K562 (cell line): ENCODE results near the gene TUBA4B. TPM values are rescaled to one million over a fixed set of nuclear protein-coding genes. Genes with fewer than 3 reads are reported as not detected.

Experiments
- ATAC-seq: fragments of 200-7000 bp; cut with Tn5 transposase; 3 replicates; pipeline ENCODE4 v1.9.1; 2020; ENCODE audit warnings: moderate library complexity
- BruUV-seq: library from RNA; stranded (reverse); fragments of 400-500 nt; replicated peaks from 2 replicates; lab custom pipeline; 2021; lab: Mats Ljungman, UMichigan
- CTCF ChIA-PET: fragments of 300-600 bp; formaldehyde crosslinking; extraction: SDS; loops from one replicate; lab custom pipeline; 2021; ENCODE audit warnings: low intra/inter-chr PET ratio; lab: Yijun Ruan, JAX
- POLR2A ChIA-PET: fragments of 300-600, 350-650 bp; sonication (Branson Sonifier 250); formaldehyde crosslinking; extraction: SDS; loops from one replicate; lab custom pipeline; 2021; ENCODE audit warnings: antibody characterized with exemption, inconsistent platforms; lab: Yijun Ruan, JAX
- DNase-seq, 4 experiments: peaks; one replicate each; pipeline versions ENCODE4 v3.0.0 to v3.0.0-alpha.2; 2011 to 2018; ENCODE audit warnings: low spot score in 3 of 4, mixed read lengths in 3 of 4; ENCODE audit errors: extremely low read depth in 1 of 4
- FAIRE-seq: peaks from 2 replicates; lab custom pipeline; 2011; peaks lifted over from hg19 to GRCh38; lab: Jason Lieb, UNC
- H2AFZ ChIP-seq: 2 replicates; pipeline ENCODE4 v1.6.0; 2011; ENCODE audit warnings: low read depth, low read length, control low read depth, inconsistent platforms
- H3K27ac ChIP-seq: fragments of 200-600 bp; 3 replicates; pipeline ENCODE4 v1.8.0; 2011; ENCODE audit warnings: low read depth, mild to moderate bottlenecking, control low read depth, inconsistent platforms, low read length, moderate library complexity, mixed read lengths; ENCODE audit errors: extremely low read depth
- H3K27me3 ChIP-seq, 2 experiments: fragments of 300-600 bp in 1 of 2; 2 replicates in 1 of 2; 3 replicates in 1 of 2; pipeline versions ENCODE4 v1.6.0 to v1.8.0; 2011; ENCODE audit warnings: inconsistent platforms in 2 of 2, low read length in 2 of 2, mild to moderate bottlenecking in 1 of 2, mixed read lengths in 1 of 2, moderate library complexity in 1 of 2; ENCODE audit not compliant: control insufficient read depth in 2 of 2, insufficient read depth in 2 of 2
- H3K36me3 ChIP-seq: fragments of 300-600 bp; 3 replicates; pipeline ENCODE4 v1.8.0; 2011; ENCODE audit warnings: mild to moderate bottlenecking, low read length, inconsistent platforms; ENCODE audit not compliant: control insufficient read depth, insufficient read depth
- H3K4me1 ChIP-seq, 2 experiments: fragments of 200-600 bp in 1 of 2; replicated peaks in 1 of 2; 2 replicates in 1 of 2; 3 replicates in 1 of 2; pipeline versions ENCODE4 v1.5.1 to v1.8.0; 2011; ENCODE audit warnings: inconsistent platforms in 2 of 2, low read length in 2 of 2, mild to moderate bottlenecking in 1 of 2, mixed read lengths in 1 of 2, moderate library complexity in 1 of 2; ENCODE audit not compliant: control insufficient read depth in 2 of 2, insufficient read depth in 2 of 2
- H3K4me2 ChIP-seq: 2 replicates; pipeline ENCODE4 v1.6.1; 2011; ENCODE audit warnings: low read length, control low read depth, inconsistent platforms, mixed read lengths; ENCODE audit not compliant: insufficient read depth
- H3K4me3 ChIP-seq: fragments of 200-600 bp; sonication (generic), shearing (Covaris generic); 2 replicates; pipeline ENCODE4 v1.5.1; 2016; ENCODE audit warnings: control low read depth, inconsistent platforms
- H3K79me2 ChIP-seq: fragments of 200-600 bp; 3 replicates; pipeline ENCODE4 v1.8.0; 2011; ENCODE audit warnings: low read length, inconsistent platforms; ENCODE audit not compliant: control insufficient read depth, insufficient read depth
- H3K9ac ChIP-seq, 2 experiments: 2 replicates each; pipeline versions ENCODE4 v1.6.0 to v1.6.1; 2011; ENCODE audit warnings: low read depth in 2 of 2, low read length in 2 of 2, control low read depth in 1 of 2, inconsistent platforms in 1 of 2, mild to moderate bottlenecking in 1 of 2, mixed read lengths in 1 of 2; ENCODE audit not compliant: insufficient read depth in 1 of 2
- H3K9me1 ChIP-seq: one replicate; pipeline ENCODE4 v1.6.0; 2011; ENCODE audit warnings: inconsistent platforms, mild to moderate bottlenecking, low read length, moderate library complexity; ENCODE audit not compliant: control insufficient read depth, insufficient read depth
- H3K9me3 ChIP-seq: replicated peaks from 2 replicates; pipeline ENCODE4 v1.5.1; 2011; ENCODE audit warnings: low read depth, low read length, inconsistent platforms; ENCODE audit not compliant: control insufficient read depth, insufficient read depth
- H4K20me1 ChIP-seq: replicated peaks from 2 replicates; pipeline ENCODE4 v1.6.1; 2011; ENCODE audit warnings: low read length, inconsistent platforms, mixed read lengths; ENCODE audit not compliant: control insufficient read depth, insufficient read depth
- CBFA2T2 ChIP-seq: fragments of 450-650 bp; conservative IDR thresholded peaks from 2 replicates; pipeline ENCODE4 v1.6.1; 2017; ENCODE audit warnings: mild to moderate bottlenecking
- CBFB ChIP-seq: sonication (generic); formaldehyde crosslinking; IDR thresholded peaks from 2 replicates; pipeline ENCODE4 v1.4.0; 2020; ENCODE audit warnings: mild to moderate bottlenecking, missing genetic modification reagents
- CTBP1 ChIP-seq: fragments of 450-650 bp; IDR thresholded peaks from 2 replicates; pipeline ENCODE4 v1.6.1; 2016; ENCODE audit warnings: borderline replicate concordance
- HDAC2 ChIP-seq: fragments of 450-650 bp; IDR thresholded peaks from 2 replicates; pipeline ENCODE4 v1.6.1; 2016; ENCODE audit warnings: mild to moderate bottlenecking
- HMGXB4 ChIP-seq: sonication (generic); formaldehyde crosslinking; IDR thresholded peaks from 2 replicates; pipeline ENCODE4 v1.8.1; 2023; ENCODE audit warnings: mild to moderate bottlenecking, missing genetic modification reagents
- HNRNPH1 ChIP-seq: fragments of 200-400 bp; formaldehyde crosslinking; optimal IDR thresholded peaks from 2 replicates; pipeline ENCODE3; 2017; ENCODE audit warnings: low read depth, mild to moderate bottlenecking, low read length, moderate library complexity
- MEF2A ChIP-seq: IDR thresholded peaks from 2 replicates; pipeline ENCODE4 v1.6.1; 2011; ENCODE audit warnings: low read depth, mild to moderate bottlenecking, low read length, moderate library complexity; ENCODE audit not compliant: control insufficient read depth
- PHF20 ChIP-seq: fragments of 450-650 bp; IDR thresholded peaks from 2 replicates; pipeline ENCODE4 v1.6.1; 2018; ENCODE audit not compliant: partially characterized antibody
- PYGO2 ChIP-seq: fragments of 450-650 bp; IDR thresholded peaks from 2 replicates; pipeline ENCODE4 v1.6.1; 2016; ENCODE audit warnings: mild to moderate bottlenecking, missing genetic modification characterization, moderate library complexity, missing compliant biosample characterization
- SMAD1 ChIP-seq: fragments of 150-350 bp; IDR thresholded peaks from 2 replicates; pipeline ENCODE4 v1.6.1; 2014; ENCODE audit warnings: low read length, low read depth; ENCODE audit not compliant: partially characterized antibody
- SMC3 ChIP-seq: conservative IDR thresholded peaks from 2 replicates; pipeline ENCODE4 v1.6.1; 2011; ENCODE audit warnings: low read depth, low read length, improper control_type of control experiment; ENCODE audit not compliant: insufficient read depth
- U2AF1 ChIP-seq: fragments of 200-400 bp; formaldehyde crosslinking; optimal IDR thresholded peaks from 2 replicates; pipeline ENCODE3; 2017; ENCODE audit warnings: mild to moderate bottlenecking, low read depth, low read length, moderate library complexity
- USF1 ChIP-seq: sonication (generic); formaldehyde crosslinking; IDR thresholded peaks from 2 replicates; pipeline ENCODE4 v1.9.0; 2022; ENCODE audit warnings: mild to moderate bottlenecking, missing genetic modification reagents
- ZBTB33 ChIP-seq: sonication (generic); formaldehyde crosslinking; IDR thresholded peaks from 2 replicates; pipeline ENCODE4 v1.8.1; 2023; ENCODE audit warnings: mild to moderate bottlenecking, missing genetic modification reagents
- ZNF239 ChIP-seq: fragments of 250-450 bp; sonication (Bioruptor Pico); IDR thresholded peaks from 2 replicates; pipeline ENCODE4 v1.4.0; 2020; ENCODE audit warnings: mild to moderate bottlenecking
- WGBS: fragments of 100-300 bp; shearing (Covaris generic); methylation state at CpG from one replicate; pipeline ENCODE4 v1.1.6; 2016; ENCODE audit warnings: low coverage, mixed read lengths; ENCODE audit not compliant: insufficient coverage; ENCODE audit errors: missing lambda C conversion rate; 5-methylcytosine and 5-hydroxymethylcytosine counted together
- in situ Hi-C: fragments of 300-500 bp; cut with MboI; formaldehyde crosslinking; loops from 4 replicates; pipeline ENCODE4 v1.15.0; 2018; ENCODE audit warnings: inconsistent platforms, mixed read lengths
- intact Hi-C: fragments of 100-400 bp; cut with micrococcal nuclease; formaldehyde crosslinking; loops from 2 replicates; pipeline ENCODE4 v1.14.2; 2022
- polyA plus RNA-seq, 8 experiments: library from polyadenylated mRNA; depleted of rRNA in 4 of 8; stranded (reverse) in 5 of 8; unstranded in 3 of 8; fragments of >200 nt; fragmentation: Nextera tagmentation in 2 of 8; fragmentation: Illumina TruSeq in 1 of 8; extraction: Ambion mirVana in 2 of 8; extraction: Trizol in 1 of 8; gene quantifications; 2 replicates each; pipeline versions ENCODE4 v1.2.1 to v1.2.3, GENCODE V29; 2011 to 2014; ENCODE audit warnings: inconsistent platforms in 1 of 8, missing spikeins in 1 of 8
- total RNA-seq, 7 experiments: library from RNA; depleted of rRNA in 6 of 7; stranded (reverse); fragments of >200 nt in 6 of 7; fragmentation: Illumina TruSeq in 2 of 7; extraction: Trizol in 2 of 7; gene quantifications; 2 replicates each; pipeline versions ENCODE4 v1.2.1 to v1.2.3, GENCODE V29; 2011 to 2021; ENCODE audit warnings: low replicate concordance in 1 of 7

TUBA4B gene
- total and polyA plus RNA-seq, 9 of the 15 experiments (the other 6 are each of a cell fraction or from before 2014, with no cell fraction given), result 0.04 TPM; not detected in 8

GRCh38 chr2:219284501-219285372 lies 31.7 kb downstream of the TUBA4B start:
- peak overlapping the region in 1 of 2 experiments; percentile 65; a peak in 2 of 4 replicates for H3K9ac ChIP-seq
- in situ Hi-C loops, result no loop called here
- H3K9me1 ChIP-seq, result peaks cover 5% of the 10 kb centered on the region
- no peaks in the 10 kb centered on the region for H3K9me3 ChIP-seq
- ChIA-PET CTCF (no interaction called here), POLR2A (interaction anchor here (1.4 kb wide), 1 partner anchor 10 kb away, joined by 5 read pairs; no protein-coding TSS in a partner anchor)
- FAIRE-seq (no peak), DNase-seq (no peak)
- H3K27ac ChIP-seq, result no peak overlapping the region
- TF ChIP-seq CTBP1 (no peak), U2AF1 (no peak), HDAC2 (no peak), HMGXB4 (CRISPR knock-in tag) (no peak), MEF2A (no peak), ZNF239 (CRISPR knock-in tag) (no peak), PYGO2 (tag) (no peak), SMC3 (no peak), CBFA2T2 (no peak), USF1 (CRISPR knock-in tag) (no peak), SMAD1 (no peak), PHF20 (no peak), CBFB (CRISPR knock-in tag) (no peak), ZBTB33 (CRISPR knock-in tag) (no peak), HNRNPH1 (no peak)
- TF ChIP-seq, all 486 proteins: peak for 0
- H3K4me2 ChIP-seq, result no peak overlapping the region
- H3K36me3 ChIP-seq, result no peaks in the 10 kb centered on the region
- WGBS, result 81% methylated on average over 7 of the region's 16 CpGs
- no peaks in the 10 kb centered on the region for H3K27me3 ChIP-seq
- no TSS peak for BruUV-seq
- no peak overlapping the region for H2AFZ ChIP-seq
- H3K4me3 ChIP-seq, result no peak overlapping the region
- H3K4me1 ChIP-seq, result peaks cover 54 to 77% of the 10 kb centered on the region in 2 experiments
- intact Hi-C loops, result no loop called here
- H3K79me2 ChIP-seq, result no peaks in the 10 kb centered on the region
- no peaks in the 10 kb centered on the region for H4K20me1 ChIP-seq
- ATAC-seq, result no peak
